Activated T-cell treated with anti-CD3 and anti-CD28 coated beads, Interleukin-2, amount 50 U/mL, for 72 hours (primary cell): ENCODE results near the gene TMEM175. TPM values are rescaled to one million over a fixed set of nuclear protein-coding genes. Genes with fewer than 3 reads are reported as not detected.
"Not testable (repeated sequence)": the region's sequence is repeated elsewhere in the genome, so short reads cannot be mapped to it uniquely, and the experiment has no call there.

Experiments
- ATAC-seq, 2 donors: fragments of 150-1000 bp; cut with Tn5 transposase; replicated peaks in 1 of 2; 2 replicates each; pipeline ENCODE4 v1.10.0; 2021; ENCODE audit warnings: moderate library complexity in 2 of 2, mild to moderate bottlenecking in 1 of 2
- DNase-seq, 2 donors: peaks; one replicate each; pipeline ENCODE4 v3.0.0; 2021 to 2022; ENCODE audit warnings: mixed read lengths in 1 of 2
- H3K27ac Mint-ChIP-seq: one replicate; pipeline ENCODE4 v1.8.0; 2022; ENCODE audit warnings: mild to moderate bottlenecking, moderate library complexity, mixed read lengths
- H3K27me3 Mint-ChIP-seq: one replicate; pipeline ENCODE4 v1.8.0; 2022; ENCODE audit warnings: low read depth, mixed read lengths
- H3K36me3 Mint-ChIP-seq, 2 donors: one replicate each; pipeline ENCODE4 v1.8.0; 2022; ENCODE audit warnings: mixed read lengths in 2 of 2, mild to moderate bottlenecking in 1 of 2; ENCODE audit not compliant: insufficient read depth in 2 of 2
- H3K4me1 Mint-ChIP-seq: one replicate; pipeline ENCODE4 v1.8.0; 2022; ENCODE audit warnings: low read depth, mixed read lengths
- H3K4me3 Mint-ChIP-seq, 2 donors: one replicate each; pipeline ENCODE4 v1.8.0; 2022; ENCODE audit warnings: mild to moderate bottlenecking in 2 of 2, mixed read lengths in 2 of 2, moderate library complexity in 2 of 2
- H3K9me3 Mint-ChIP-seq, 2 donors: one replicate each; pipeline ENCODE4 v1.8.0; 2022; ENCODE audit warnings: mixed read lengths in 2 of 2
- total RNA-seq, 2 donors: library from RNA; stranded (reverse); gene quantifications; one replicate each; pipeline ENCODE4 v1.2.3, GENCODE V29; 2022

Gene TMEM175
- total RNA-seq, 2 donors from 2014 or later = 21.0 to 22.0 TPM

DNA sequence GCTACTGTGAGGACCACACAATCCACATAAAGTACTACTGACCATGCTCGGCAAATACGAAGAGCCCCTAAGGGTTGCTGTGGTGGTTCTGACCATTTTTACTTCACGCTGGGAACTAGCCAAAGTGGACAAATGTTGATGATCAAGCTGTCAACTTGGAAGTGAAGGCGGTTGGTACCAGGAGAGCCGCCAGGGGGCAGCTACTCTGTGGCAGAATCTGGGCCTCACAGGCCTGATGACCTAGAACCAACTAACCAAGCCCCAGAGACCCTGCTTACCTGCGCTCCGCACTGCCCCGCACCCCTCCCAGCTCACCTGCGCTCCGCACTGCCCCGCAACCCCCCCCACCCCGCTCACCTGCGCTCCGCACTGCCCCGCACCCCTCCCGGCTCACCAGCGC, 5.7 kb upstream of the TMEM175 start:
- peaks cover 82% of the 10 kb centered on the region for H3K4me1 Mint-ChIP-seq
- peaks cover 2 to 3% of the 10 kb centered on the region in 2 donors for H3K36me3 Mint-ChIP-seq
- H3K27me3 Mint-ChIP-seq = no peaks in the 10 kb centered on the region
- DNase-seq (no peak), ATAC-seq (no peak)
- no peaks in the 10 kb centered on the region for H3K9me3 Mint-ChIP-seq
- peak overlapping the region; percentile 58 for H3K27ac Mint-ChIP-seq
- H3K4me3 Mint-ChIP-seq = peak overlapping the region in 1 of 2 donors; percentile 7

DNA sequence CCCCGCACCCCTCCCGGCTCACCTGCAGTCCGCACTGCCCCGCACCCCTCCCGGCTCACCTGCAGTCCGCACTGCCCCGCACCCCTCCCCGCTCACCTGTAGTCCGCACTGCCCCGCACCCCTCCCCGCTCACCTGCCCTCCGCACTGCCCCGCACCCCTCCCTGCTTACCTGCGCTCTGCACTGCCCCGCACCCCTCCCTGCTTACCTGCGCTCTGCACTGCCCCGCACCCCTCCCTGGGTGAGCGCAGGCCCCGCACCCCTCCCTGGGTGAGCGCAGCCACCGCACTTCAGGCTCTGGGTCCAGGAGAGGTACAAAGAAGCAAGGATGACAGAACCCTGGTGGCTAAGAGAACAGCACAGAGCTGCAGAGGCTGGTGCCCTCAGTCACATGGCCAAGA, 4.7 kb upstream of the TMEM175 start:
- not testable (repeated sequence) for H3K27ac Mint-ChIP-seq, ATAC-seq, H3K9me3 Mint-ChIP-seq, H3K27me3 Mint-ChIP-seq, DNase-seq, H3K36me3 Mint-ChIP-seq, H3K4me3 Mint-ChIP-seq
- peaks cover 73% of the 10 kb centered on the region for H3K4me1 Mint-ChIP-seq

DNA sequence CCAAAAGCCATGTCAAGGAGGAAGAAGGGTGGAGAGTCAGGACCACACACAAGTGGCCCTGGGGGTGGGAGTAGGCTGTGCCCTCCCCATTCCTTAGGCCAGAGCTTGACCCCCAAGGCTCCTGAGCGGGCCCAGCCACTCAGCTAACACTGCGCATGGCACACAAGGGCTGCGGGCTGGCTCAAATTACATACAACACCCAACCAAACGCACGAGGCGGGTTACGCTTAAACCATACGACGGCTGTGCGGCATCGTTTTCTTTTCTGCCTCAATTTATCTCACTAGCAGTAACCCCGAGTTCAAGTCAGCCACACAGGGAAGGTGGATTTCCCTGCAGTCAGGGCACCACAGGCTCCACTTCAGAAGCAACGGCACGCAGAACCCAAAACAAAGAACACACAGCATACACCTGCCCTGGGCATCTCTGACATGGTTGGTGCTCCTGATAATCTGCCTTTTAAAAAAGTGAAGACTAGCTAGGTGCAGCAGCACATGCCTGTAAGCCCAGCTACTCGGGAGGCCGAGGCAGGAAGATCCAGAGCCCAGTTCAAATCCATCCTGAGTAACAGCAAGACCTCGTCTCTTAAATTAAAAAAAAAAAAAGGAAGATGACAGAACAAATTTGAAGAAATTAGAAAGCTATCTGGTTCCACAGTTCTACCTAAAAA, 3.0 kb upstream of the TMEM175 start:
- Mint-ChIP-seq H3K27me3 (no peaks in the 10 kb centered on the region), H3K4me3 (peak overlapping the region; percentile 34 to 50), H3K4me1 (peaks cover 60% of the 10 kb centered on the region), H3K27ac (no peak overlapping the region), H3K9me3 (no peaks in the 10 kb centered on the region), H3K36me3 (peaks cover 4% of the 10 kb centered on the region in 2 donors)
- no peak for ATAC-seq
- DNase-seq = no peak

DNA sequence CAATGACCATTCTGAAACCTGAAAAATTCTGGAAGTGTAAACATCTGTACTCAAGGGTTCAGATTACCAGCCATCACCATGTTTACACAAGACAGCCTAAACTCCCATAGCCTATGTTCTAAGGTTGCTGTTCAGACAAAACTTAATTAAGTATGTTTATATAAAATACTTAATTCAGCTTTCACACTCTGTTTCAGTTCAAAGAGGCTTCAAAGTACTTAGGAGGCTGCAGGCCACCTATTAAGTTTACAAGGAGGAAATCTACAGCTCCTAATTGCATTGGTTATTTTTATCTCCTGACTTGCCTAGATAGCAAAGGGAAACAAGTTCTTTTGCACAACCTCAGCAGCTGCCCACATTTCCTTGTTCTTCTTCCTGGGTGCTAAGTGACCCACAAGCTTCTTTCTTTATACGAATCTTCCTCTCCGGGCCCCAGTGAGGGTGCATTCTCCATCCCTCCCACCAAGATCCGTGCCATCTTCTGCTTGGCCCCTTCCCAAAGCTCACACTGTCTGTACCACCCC, 2.2 kb upstream of the TMEM175 start:
- no peak for DNase-seq
- no peaks in the 10 kb centered on the region for H3K9me3 Mint-ChIP-seq
- no peak for ATAC-seq
- H3K36me3 Mint-ChIP-seq = peaks cover 4% of the 10 kb centered on the region in 2 donors
- H3K27me3 Mint-ChIP-seq = no peaks in the 10 kb centered on the region
- peaks cover 56% of the 10 kb centered on the region for H3K4me1 Mint-ChIP-seq
- peak overlapping the region; percentile 94 to 96 for H3K4me3 Mint-ChIP-seq
- peak overlapping the region; percentile 94 for H3K27ac Mint-ChIP-seq

DNA sequence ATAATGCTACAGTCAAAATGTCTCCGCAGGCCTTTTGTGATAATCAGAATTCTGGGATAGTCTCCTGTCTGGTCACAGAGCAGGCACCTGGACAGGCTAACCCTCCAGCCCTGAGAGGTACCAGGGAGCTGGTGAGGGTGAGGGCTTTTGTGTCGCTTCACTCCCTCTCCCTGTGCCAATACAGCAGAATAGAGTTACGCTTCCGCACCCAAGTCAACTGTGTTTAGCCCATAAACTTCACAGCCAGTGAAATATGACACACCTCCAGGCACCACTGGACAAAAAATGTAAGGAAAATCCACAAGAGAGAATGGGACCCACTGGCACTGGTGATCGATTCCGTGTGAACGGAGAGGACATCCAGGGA, 1.4 kb upstream of the TMEM175 start:
- no peaks in the 10 kb centered on the region for H3K27me3 Mint-ChIP-seq
- H3K27ac Mint-ChIP-seq = peak overlapping the region; percentile 94
- peaks cover 4% of the 10 kb centered on the region in 2 donors for H3K36me3 Mint-ChIP-seq
- H3K9me3 Mint-ChIP-seq = no peaks in the 10 kb centered on the region
- DNase-seq (no peak), ATAC-seq (no peak)
- peaks cover 49% of the 10 kb centered on the region for H3K4me1 Mint-ChIP-seq
- peak overlapping the region; percentile 94 to 96 for H3K4me3 Mint-ChIP-seq

DNA sequence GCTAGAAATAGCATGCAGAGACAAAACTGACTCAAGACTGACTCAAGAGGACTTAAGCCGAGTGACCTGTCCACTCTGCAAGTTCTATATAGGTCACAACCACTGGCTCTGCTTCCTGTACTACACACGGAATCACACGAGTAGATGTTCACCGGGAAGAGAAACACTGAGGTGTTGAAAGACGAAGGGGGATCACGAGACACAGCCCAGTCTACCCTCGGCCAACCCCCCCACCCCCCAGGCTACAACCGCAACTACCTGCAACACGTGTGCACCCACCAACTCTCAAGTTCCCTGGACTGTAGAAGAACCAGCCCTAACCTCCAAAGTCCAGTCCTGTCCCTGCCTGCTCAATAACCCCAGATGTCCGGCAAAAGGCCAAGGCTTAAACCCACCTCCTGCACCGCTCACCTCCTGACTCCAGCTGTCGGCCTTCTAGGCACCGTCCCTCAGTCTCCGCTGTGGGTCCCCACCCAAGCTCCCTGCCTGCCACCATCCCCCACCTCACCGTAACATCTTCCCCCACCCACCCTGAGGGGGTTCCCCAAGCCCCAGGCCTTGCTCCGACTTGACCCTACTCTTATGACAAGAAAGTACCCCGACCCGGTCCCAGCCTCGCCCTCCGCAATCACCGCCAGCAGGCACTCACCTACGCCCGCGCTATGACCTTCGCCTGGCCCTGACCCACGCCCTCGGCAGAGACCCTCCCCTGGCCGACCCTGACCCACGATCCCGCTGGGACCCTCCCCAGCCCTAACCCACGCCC, 883 bp upstream of the TMEM175 start:
- no peaks in the 10 kb centered on the region for H3K9me3 Mint-ChIP-seq
- DNase-seq (peak; percentile 19 to 25), ATAC-seq (peak in 1 of 2 donors; percentile 3)
- peak overlapping the region; percentile 94 for H3K27ac Mint-ChIP-seq
- peaks cover 4% of the 10 kb centered on the region in 2 donors for H3K36me3 Mint-ChIP-seq
- H3K27me3 Mint-ChIP-seq = no peaks in the 10 kb centered on the region
- H3K4me1 Mint-ChIP-seq = peaks cover 48% of the 10 kb centered on the region
- H3K4me3 Mint-ChIP-seq = peak overlapping the region; percentile 94 to 96

DNA sequence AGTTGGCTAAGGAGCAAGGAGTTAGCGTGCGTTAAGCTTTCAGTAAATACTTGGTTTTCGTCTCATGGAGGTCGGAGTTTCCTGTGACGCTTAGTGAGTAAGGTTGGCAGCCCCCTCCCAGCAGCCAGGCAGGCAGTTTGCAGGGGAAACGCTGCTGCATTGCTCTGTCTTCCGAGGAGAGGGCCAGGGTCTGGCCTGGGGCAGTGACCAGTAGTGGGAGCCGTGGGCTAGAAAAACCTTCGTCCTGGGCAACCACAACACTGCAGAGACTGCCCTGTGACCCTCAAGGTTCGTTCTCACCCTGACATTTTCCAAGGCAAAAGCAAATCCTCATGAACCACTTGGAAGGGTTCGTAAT, 432 bp downstream of the TMEM175 start:
- no peak for DNase-seq
- H3K4me3 Mint-ChIP-seq = peak overlapping the region; percentile 94 to 96
- H3K36me3 Mint-ChIP-seq = peaks cover 4% of the 10 kb centered on the region in 2 donors
- H3K9me3 Mint-ChIP-seq = no peaks in the 10 kb centered on the region
- ATAC-seq = peak; percentile 11 to 12
- peaks cover 48% of the 10 kb centered on the region for H3K4me1 Mint-ChIP-seq
- no peaks in the 10 kb centered on the region for H3K27me3 Mint-ChIP-seq
- H3K27ac Mint-ChIP-seq = peak overlapping the region; percentile 94

DNA sequence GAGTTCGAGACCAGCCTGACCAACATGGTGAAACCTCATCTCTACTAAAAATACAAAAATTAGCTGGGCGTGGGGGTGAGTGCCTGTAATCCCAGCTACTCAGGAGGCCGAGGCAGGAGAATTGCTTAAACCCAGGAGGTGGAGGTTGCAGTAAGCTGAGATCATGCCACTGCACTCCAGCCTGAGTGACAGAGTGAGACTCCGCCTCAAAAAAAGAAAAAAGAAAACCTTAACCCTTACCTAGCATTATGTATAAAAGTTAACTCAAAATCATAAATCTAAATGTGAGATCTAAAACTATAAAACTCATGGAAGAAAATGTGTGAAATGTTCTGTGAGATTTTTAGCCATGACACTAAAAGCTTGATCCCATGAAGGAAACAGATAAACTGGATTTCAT, 7.2 kb downstream of the TMEM175 start:
- not testable (repeated sequence) for H3K27ac Mint-ChIP-seq, H3K9me3 Mint-ChIP-seq, DNase-seq, ATAC-seq, H3K27me3 Mint-ChIP-seq, H3K4me3 Mint-ChIP-seq, H3K36me3 Mint-ChIP-seq
- H3K4me1 Mint-ChIP-seq = peaks cover 13% of the 10 kb centered on the region

DNA sequence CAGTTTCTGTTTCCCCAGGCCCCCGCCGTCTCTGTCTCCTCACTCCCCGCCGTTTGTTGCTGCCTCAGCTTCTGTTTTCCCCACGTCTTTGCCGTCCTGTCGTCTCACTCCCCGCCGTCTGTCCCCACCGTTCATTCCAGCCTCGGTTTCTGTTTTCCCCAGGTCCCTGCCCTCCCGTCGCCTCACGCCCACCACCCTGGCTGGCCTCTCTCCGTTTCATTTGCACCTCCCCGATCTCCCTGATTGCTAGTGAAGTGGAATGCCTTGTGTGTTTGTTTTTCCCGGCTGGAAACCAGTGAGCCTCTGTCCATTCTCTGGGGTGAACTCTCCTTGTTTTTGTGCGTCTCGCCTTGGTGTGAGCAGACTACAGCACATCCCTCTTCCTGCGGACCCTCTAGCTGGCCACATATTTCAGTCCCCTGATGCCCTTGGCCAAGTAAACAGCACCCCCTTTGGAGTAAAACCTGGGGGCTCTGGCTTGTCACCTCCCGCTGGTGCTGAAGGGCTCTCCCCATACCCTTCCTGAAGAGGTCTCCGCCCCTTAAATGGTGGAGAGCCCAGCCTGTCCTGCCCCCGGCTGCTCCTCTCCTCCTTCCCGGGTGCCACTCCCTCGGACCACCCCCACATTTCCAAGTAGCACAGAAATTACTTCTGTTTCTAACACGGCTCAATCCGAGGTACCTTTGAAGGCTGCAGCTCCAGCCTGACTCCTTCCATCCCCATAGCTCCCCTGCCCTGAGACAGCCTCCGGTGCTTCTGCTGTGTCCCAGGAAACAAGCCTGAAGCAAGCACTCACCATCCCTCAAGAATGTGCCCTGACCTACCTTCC, 13.2 kb downstream of the TMEM175 start:
- H3K4me1 Mint-ChIP-seq = no peaks in the 10 kb centered on the region
- ATAC-seq (no peak), DNase-seq (no peak)
- no peaks in the 10 kb centered on the region for H3K27me3 Mint-ChIP-seq
- no peak overlapping the region for H3K27ac Mint-ChIP-seq
- no peaks in the 10 kb centered on the region for H3K9me3 Mint-ChIP-seq
- no peak overlapping the region for H3K4me3 Mint-ChIP-seq
- no peaks in the 10 kb centered on the region for H3K36me3 Mint-ChIP-seq

DNA sequence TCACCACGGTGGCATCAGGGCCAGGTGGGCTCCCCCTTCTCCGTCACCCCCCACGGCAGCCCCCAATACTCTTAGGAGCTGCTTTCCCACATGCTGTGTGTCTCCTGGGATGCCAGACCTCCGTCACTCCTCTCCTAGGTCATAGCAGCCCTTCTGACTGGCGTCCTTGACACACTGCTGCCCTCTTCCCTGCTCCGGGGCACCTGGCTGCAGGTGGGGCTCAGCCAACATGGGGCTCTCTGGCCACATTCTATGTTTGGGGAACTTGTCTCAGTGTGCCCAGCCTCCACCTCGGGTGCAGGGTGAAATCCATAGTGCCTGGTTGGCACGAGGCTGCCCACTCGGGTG, 13.8 kb downstream of the TMEM175 start:
- Mint-ChIP-seq H3K27ac (no peak overlapping the region), H3K4me3 (no peak overlapping the region), H3K9me3 (no peaks in the 10 kb centered on the region), H3K27me3 (no peaks in the 10 kb centered on the region), H3K4me1 (no peaks in the 10 kb centered on the region), H3K36me3 (no peaks in the 10 kb centered on the region)
- DNase-seq = no peak
- ATAC-seq = no peak

DNA sequence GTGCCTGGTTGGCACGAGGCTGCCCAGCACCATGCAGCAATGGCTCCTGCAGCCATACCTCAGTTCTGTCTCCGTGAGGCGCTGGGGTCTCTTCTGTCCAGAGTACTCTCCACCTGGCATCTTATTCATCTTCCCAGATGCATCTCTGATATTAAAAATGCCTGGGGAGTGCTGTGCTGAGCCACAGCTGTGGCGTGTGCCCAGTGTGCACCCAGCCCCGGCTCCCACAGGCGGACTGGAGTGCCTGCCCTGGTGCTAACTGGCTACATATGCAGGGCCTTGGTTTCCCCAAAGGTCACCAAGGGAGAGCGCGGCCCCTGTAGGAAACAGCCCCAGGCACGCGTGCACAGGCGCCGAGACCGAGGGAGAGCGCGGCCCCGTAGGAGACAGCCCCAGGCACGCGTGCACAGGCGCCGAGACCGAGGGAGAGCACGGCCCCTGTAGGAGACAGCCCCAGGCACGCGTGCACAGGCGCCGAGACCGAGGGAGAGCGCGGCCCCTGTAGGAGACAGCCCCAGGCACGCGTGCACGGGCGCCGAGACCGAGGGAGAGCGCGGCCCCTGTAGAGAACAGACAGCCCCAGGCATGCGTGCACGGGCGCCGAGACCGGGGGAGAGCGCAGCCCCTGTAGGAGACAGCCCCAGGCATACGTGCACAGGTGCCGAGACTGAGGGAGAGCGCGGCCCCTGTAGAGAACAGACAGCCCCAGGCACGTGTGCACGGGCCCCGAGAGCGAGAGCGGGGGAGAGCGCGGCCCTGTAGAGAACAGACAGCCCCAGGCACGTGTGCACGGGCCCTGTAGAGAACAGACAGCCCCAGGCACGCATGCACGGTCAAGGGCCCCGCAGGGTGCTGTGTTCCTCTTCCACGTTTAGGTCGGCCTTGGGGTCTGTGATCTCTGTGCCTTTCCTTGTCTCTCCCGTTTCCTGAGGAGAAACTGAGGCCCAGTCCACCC, 14.5 kb downstream of the TMEM175 start:
- H3K27me3 Mint-ChIP-seq = no peaks in the 10 kb centered on the region
- ATAC-seq (no peak), DNase-seq (no peak)
- H3K4me1 Mint-ChIP-seq = no peaks in the 10 kb centered on the region
- no peaks in the 10 kb centered on the region for H3K36me3 Mint-ChIP-seq
- no peak overlapping the region for H3K27ac Mint-ChIP-seq
- no peak overlapping the region for H3K4me3 Mint-ChIP-seq
- no peaks in the 10 kb centered on the region for H3K9me3 Mint-ChIP-seq

DNA sequence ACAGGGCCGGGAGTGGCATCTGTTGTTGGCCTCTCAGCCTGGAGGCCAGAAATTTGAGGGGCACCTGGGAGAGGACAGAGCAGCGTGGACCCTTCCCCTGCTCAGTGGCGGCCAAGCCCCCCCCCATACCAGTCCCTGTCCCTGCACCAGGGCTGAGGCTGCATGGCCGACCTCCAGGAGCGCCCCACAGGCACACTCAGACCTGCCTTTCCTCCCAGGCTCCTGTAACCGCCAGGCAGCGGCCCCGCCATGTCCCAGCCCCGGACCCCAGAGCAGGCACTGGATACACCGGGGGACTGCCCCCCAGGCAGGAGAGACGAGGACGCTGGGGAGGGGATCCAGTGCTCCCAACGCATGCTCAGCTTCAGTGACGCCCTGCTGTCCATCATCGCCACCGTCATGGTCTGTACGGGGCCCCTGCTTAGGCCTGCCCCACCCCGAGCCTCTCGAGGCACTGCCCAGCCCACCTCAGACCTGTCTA, 15.3 kb downstream of the TMEM175 start:
- DNase-seq (no peak), ATAC-seq (no peak)
- Mint-ChIP-seq H3K9me3 (no peaks in the 10 kb centered on the region), H3K27me3 (no peaks in the 10 kb centered on the region), H3K27ac (no peak overlapping the region), H3K4me3 (no peak overlapping the region), H3K4me1 (no peaks in the 10 kb centered on the region), H3K36me3 (no peaks in the 10 kb centered on the region)
